Activated CD4-positive, alpha-beta T cell treated with anti-CD3 and anti-CD28 coated beads for 36 hours (primary cell): Measurements from ENCODE around the gene MAP3K3. TPM values are rescaled to one million over a fixed set of nuclear protein-coding genes. Genes with fewer than 3 reads are reported as not detected.

ENCODE experiments used
- ATAC-seq: fragments of 200-7000 bp; cut with Tn5 transposase; one replicate; pipeline ENCODE4 v1.10.0; 2021; ENCODE audit warnings: mild to moderate bottlenecking, moderate library complexity
- CTCF ChIA-PET: fragments of 350-600 bp; sonication (Branson Sonifier 250); formaldehyde crosslinking; loops from one replicate; lab custom pipeline; 2021; ENCODE audit warnings: antibody characterized with exemption; lab: Charles Lee
- POLR2A ChIA-PET: fragments of 350-600 bp; sonication (Branson Sonifier 250); formaldehyde crosslinking; loops from one replicate; lab custom pipeline; 2021; ENCODE audit warnings: antibody characterized with exemption, inconsistent platforms; lab: Charles Lee
- DNase-seq: peaks from one replicate; pipeline ENCODE4 v3.0.0-alpha.2; 2020
- H3K27ac Mint-ChIP-seq: one replicate; pipeline ENCODE4 v1.8.0; 2021; ENCODE audit warnings: mixed read lengths
- H3K27me3 Mint-ChIP-seq: one replicate; pipeline ENCODE4 v1.8.0; 2021; ENCODE audit warnings: mixed read lengths
- H3K36me3 Mint-ChIP-seq: one replicate; pipeline ENCODE4 v1.8.0; 2021; ENCODE audit warnings: low read depth, mixed read lengths
- H3K4me1 Mint-ChIP-seq: one replicate; pipeline ENCODE4 v1.8.0; 2021; ENCODE audit warnings: mixed read lengths
- H3K4me3 Mint-ChIP-seq: one replicate; pipeline ENCODE4 v1.8.0; 2021; ENCODE audit warnings: mild to moderate bottlenecking, moderate library complexity, mixed read lengths
- H3K9me3 Mint-ChIP-seq: one replicate; pipeline ENCODE4 v1.8.0; 2021; ENCODE audit warnings: low read depth, mixed read lengths
- intact Hi-C, 2 experiments: fragments of 100-400 bp; cut with DNase I in 1 of 2; cut with micrococcal nuclease in 1 of 2; formaldehyde crosslinking; loops; one replicate each; pipeline versions ENCODE4 v1.14.2 to v1.15.1; 2022 to 2024; cut with DNase I, micrococcal nuclease
- total RNA-seq, 2 experiments: library from RNA; stranded (reverse); gene quantifications; one replicate each; pipeline ENCODE4 v1.2.3, GENCODE V29; 2021

Gene MAP3K3
- total RNA-seq, 2 experiments from 2014 or later = 22.4 to 22.9 TPM

GRCh38 chr17:63699638-63700527 is 77.7 kb downstream of the MAP3K3 start, which contains the start of gene LIMD2:
TSS of gene LIMD2 (minus strand) at chr17:63700125. CDS start at chr17:63699298, 827 bp downstream.
- DNase-seq = peak; percentile 88
- peaks cover 65% of the 10 kb centered on the region for H3K4me1 Mint-ChIP-seq

GRCh38 chr17:63700528-63701455 is 78.6 kb downstream of the MAP3K3 start:
- peak overlapping the region; percentile 82 for H3K4me3 Mint-ChIP-seq
- no peaks in the 10 kb centered on the region for H3K27me3 Mint-ChIP-seq
- peak; percentile 4 for ATAC-seq
- peaks cover 46% of the 10 kb centered on the region for H3K36me3 Mint-ChIP-seq
- DNase-seq = peak; percentile 69
- no peaks in the 10 kb centered on the region for H3K9me3 Mint-ChIP-seq
- POLR2A ChIA-PET = interaction anchor here (0.6 to 1.0 kb wide), 7 partner anchors 9 to 141 kb away, joined by 3 to 13 read pairs (median 3); partner anchors contain the start of genes CCDC47, DDX42 and MAP3K3
- CTCF ChIA-PET = interaction anchor here (0.7 to 2.3 kb wide), 4 partner anchors 9 to 133 kb away, joined by 3 to 9 read pairs (median 5); no protein-coding TSS in a partner anchor
- intact Hi-C loops = loop anchor here (1.0 to 5.0 kb wide), 5 partner anchors 73 to 445 kb away; partner anchors contain the start of genes FTSJ3 (in 2 of the 2), PSMC5 (in 2 of the 2), CCDC47 (in 1 of the 2) and MAP3K3 (in 1 of the 2)
- peaks cover 64% of the 10 kb centered on the region for H3K4me1 Mint-ChIP-seq
- peak overlapping the region; percentile 94 for H3K27ac Mint-ChIP-seq

More at GRCh38 chr17:63699638-63700527, 77.7 kb downstream of the MAP3K3 start, which contains the start of gene LIMD2:
- POLR2A ChIA-PET = interaction anchor here (0.7 kb wide), 1 partner anchor 142 kb away, joined by 3 read pairs; no protein-coding TSS in a partner anchor
- H3K27me3 Mint-ChIP-seq = no peaks in the 10 kb centered on the region
- CTCF ChIA-PET = interaction anchor here (2.3 kb wide), 1 partner anchor 10 kb away, joined by 9 read pairs; no protein-coding TSS in a partner anchor
- H3K36me3 Mint-ChIP-seq = peaks cover 46% of the 10 kb centered on the region
- H3K4me3 Mint-ChIP-seq = peak within 1 kb of the TSS; percentile 82
- intact Hi-C loops = loop anchor here (1.0 to 10.0 kb wide), 10 partner anchors 73 to 445 kb away; partner anchors contain the start of genes CCDC47 (in 1 of the 2), CYB561 (in 1 of the 2), DCAF7 (in 1 of the 2) and FTSJ3 (in 1 of the 2)
- ATAC-seq = peak; percentile 4
- H3K9me3 Mint-ChIP-seq = no peaks in the 10 kb centered on the region
- H3K27ac Mint-ChIP-seq = peak within 1 kb of the TSS; percentile 94

DNA sequence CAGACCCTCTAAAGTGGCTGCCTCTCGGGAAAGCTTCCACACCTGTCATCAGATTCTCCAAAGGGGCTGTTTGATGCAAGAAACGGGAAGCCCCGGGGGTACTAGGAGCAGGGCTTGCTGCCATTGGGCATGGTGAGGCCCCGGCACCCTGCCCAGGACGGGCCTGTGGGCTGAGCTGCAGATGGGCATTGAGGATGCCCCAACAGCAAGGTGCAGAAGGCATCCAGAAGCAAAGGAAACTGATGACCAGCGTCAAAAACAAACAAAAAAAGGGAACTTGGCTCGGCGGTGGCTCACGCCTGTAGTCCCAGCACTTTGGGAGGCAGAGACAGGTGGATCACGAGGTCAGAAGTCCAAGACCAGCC is 79.2 kb downstream of the MAP3K3 start:
- ChIA-PET POLR2A (interaction anchor here (0.6 to 1.0 kb wide), 6 partner anchors 9 to 79 kb away, joined by 3 to 13 read pairs (median 4); partner anchors contain the start of genes CCDC47, DDX42 and MAP3K3), CTCF (interaction anchor here (1.1 to 2.3 kb wide), 3 partner anchors 9 to 132 kb away, joined by 3 to 9 read pairs (median 6); no protein-coding TSS in a partner anchor)
- ATAC-seq = no peak
- H3K4me3 Mint-ChIP-seq = peak overlapping the region; percentile 82
- no peaks in the 10 kb centered on the region for H3K27me3 Mint-ChIP-seq
- peaks cover 42% of the 10 kb centered on the region for H3K36me3 Mint-ChIP-seq
- intact Hi-C loops = loop anchor here (1.0 to 5.0 kb wide), 2 partner anchors 126 kb away; partner anchors contain the start of genes FTSJ3 (in 2 of the 2) and PSMC5 (in 2 of the 2)
- H3K4me1 Mint-ChIP-seq = peaks cover 64% of the 10 kb centered on the region
- H3K27ac Mint-ChIP-seq = peak overlapping the region; percentile 94
- no peak for DNase-seq
- no peaks in the 10 kb centered on the region for H3K9me3 Mint-ChIP-seq

GRCh38 chr17:63701868-63702720 is 79.9 kb downstream of the MAP3K3 start:
- peaks cover 64% of the 10 kb centered on the region for H3K4me1 Mint-ChIP-seq
- H3K9me3 Mint-ChIP-seq = no peaks in the 10 kb centered on the region
- ChIA-PET CTCF (interaction anchor here (0.6 to 2.3 kb wide), 5 partner anchors 8 to 295 kb away, joined by 3 to 9 read pairs (median 5); no protein-coding TSS in a partner anchor), POLR2A (interaction anchor here (0.6 to 0.9 kb wide), 3 partner anchors 15 to 80 kb away, joined by 3 to 6 read pairs (median 3); partner anchors contain the start of genes CCDC47, DDX42 and MAP3K3)
- H3K27me3 Mint-ChIP-seq = no peaks in the 10 kb centered on the region
- H3K27ac Mint-ChIP-seq = peak overlapping the region; percentile 94
- ATAC-seq = peak; percentile 43
- intact Hi-C loops = loop anchor here (1.0 to 5.0 kb wide), 5 partner anchors 39 to 805 kb away; partner anchors contain the start of genes FTSJ3 (in 2 of the 2), PSMC5 (in 2 of the 2), STRADA (in 2 of the 2) and CEP95 (in 1 of the 2)
- peak overlapping the region; percentile 82 for H3K4me3 Mint-ChIP-seq
- DNase-seq = peak; percentile 88
- peaks cover 36% of the 10 kb centered on the region for H3K36me3 Mint-ChIP-seq

GRCh38 chr17:63702721-63703015 is 80.5 kb downstream of the MAP3K3 start:
- no peak for ATAC-seq
- Mint-ChIP-seq H3K9me3 (no peaks in the 10 kb centered on the region), H3K36me3 (peaks cover 34% of the 10 kb centered on the region), H3K4me1 (peaks cover 63% of the 10 kb centered on the region), H3K4me3 (peak overlapping the region; percentile 82), H3K27ac (peak overlapping the region; percentile 94), H3K27me3 (no peaks in the 10 kb centered on the region)
- DNase-seq = no peak
- intact Hi-C loops = loop anchor here (1.0 to 5.0 kb wide), 4 partner anchors 39 to 804 kb away; partner anchors contain the start of genes STRADA (in 2 of the 2), CEP95 (in 1 of the 2), DDX5 (in 1 of the 2) and FTSJ3 (in 1 of the 2)
- ChIA-PET POLR2A (no interaction called here), CTCF (interaction anchor here (0.6 to 1.5 kb wide), 4 partner anchors 12 to 296 kb away, joined by 3 to 5 read pairs (median 4); no protein-coding TSS in a partner anchor)

GRCh38 chr17:63703029-63703428 is 80.8 kb downstream of the MAP3K3 start:
- POLR2A ChIA-PET = interaction anchor here (0.8 kb wide), 1 partner anchor 52 kb away, joined by 3 read pairs; no protein-coding TSS in a partner anchor
- Mint-ChIP-seq H3K36me3 (peaks cover 30% of the 10 kb centered on the region), H3K9me3 (no peaks in the 10 kb centered on the region), H3K4me3 (peak overlapping the region; percentile 82), H3K4me1 (peaks cover 60% of the 10 kb centered on the region), H3K27ac (peak overlapping the region; percentile 94), H3K27me3 (no peaks in the 10 kb centered on the region)
- CTCF ChIA-PET = interaction anchor here (0.6 to 1.5 kb wide), 6 partner anchors 12 to 296 kb away, joined by 3 to 5 read pairs (median 3); partner anchors contain the start of genes CCDC47 and DDX42
- DNase-seq (no peak), ATAC-seq (no peak)
- intact Hi-C loops = loop anchor here (2.0 to 5.0 kb wide), 2 partner anchors 124 to 804 kb away; partner anchors contain the start of genes CEP95 (in 1 of the 2), DDX5 (in 1 of the 2), FTSJ3 (in 1 of the 2) and PSMC5 (in 1 of the 2)

DNA sequence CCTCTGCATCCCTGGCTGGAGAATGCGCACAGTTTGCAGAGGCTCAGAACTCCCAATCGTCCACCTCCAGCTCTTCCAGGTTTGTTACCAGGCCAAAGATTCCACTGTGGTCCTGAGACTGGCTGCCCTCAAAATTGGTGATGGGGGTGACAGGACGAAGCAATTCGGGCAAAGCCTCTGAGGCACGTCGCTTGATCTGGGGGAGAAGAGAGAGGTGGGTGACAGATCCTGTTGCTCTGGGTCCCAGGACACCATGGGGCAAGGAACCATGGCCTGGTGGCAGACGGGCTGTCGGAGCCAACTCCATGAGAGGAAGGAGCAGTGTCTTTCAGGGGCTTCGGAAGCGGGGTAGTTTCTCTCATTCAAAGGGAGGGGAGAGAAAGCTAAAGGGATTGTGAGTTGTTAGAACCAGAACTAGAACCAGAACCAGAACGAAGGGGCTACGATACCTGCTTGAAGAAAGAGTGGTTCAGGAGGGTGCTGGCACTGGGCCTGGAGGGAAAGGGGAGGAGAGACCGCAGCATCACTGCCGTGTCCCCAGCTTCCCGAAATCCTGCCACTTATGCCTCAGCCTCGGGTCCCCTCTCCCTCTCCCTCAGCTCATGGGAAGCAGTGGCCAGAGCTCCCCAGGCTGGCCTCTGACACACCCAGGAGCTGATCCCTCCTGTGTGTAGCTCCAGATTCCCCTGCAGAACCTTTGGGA is 81.5 kb downstream of the MAP3K3 start:
- POLR2A ChIA-PET = interaction anchor here (0.8 to 1.1 kb wide), 2 partner anchors 53 to 70 kb away, joined by 3 read pairs; partner anchors contain the start of gene DDX42
- H3K27ac Mint-ChIP-seq = peak overlapping the region; percentile 94
- no peak for ATAC-seq
- CTCF ChIA-PET = interaction anchor here (0.6 to 1.5 kb wide), 3 partner anchors 70 to 278 kb away, joined by 3 to 4 read pairs (median 3); partner anchors contain the start of genes CCDC47 and DDX42
- no peaks in the 10 kb centered on the region for H3K9me3 Mint-ChIP-seq
- no peak for DNase-seq
- H3K36me3 Mint-ChIP-seq = peaks cover 31% of the 10 kb centered on the region
- H3K27me3 Mint-ChIP-seq = no peaks in the 10 kb centered on the region
- peak overlapping the region; percentile 42 for H3K4me3 Mint-ChIP-seq
- peaks cover 65% of the 10 kb centered on the region for H3K4me1 Mint-ChIP-seq
- intact Hi-C loops = loop anchor here (2.0 to 5.0 kb wide), 2 partner anchors 124 to 803 kb away; partner anchors contain the start of genes CEP95 (in 1 of the 2), DDX5 (in 1 of the 2), FTSJ3 (in 1 of the 2) and PSMC5 (in 1 of the 2)

DNA sequence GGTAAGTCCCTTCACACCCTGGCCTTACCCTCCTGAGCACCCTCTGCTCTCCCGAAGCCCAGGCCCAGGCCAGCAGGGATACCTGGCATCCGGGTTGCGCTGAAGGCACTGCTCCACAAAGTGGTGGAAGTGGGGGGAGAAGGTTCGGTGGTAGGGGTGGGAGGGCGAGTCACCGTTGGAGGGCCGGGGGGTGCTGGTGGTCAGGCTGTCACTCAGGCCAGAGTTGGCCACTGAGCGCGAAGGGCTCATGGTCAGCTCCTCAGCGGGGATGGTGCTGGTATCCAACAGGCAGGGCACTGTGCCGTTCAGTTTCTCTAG is 82.0 kb downstream of the MAP3K3 start:
- H3K27ac Mint-ChIP-seq = no peak overlapping the region
- no peak for DNase-seq

More for the DNA sequence above, 82.0 kb downstream of the MAP3K3 start:
- Mint-ChIP-seq H3K9me3 (no peaks in the 10 kb centered on the region), H3K4me1 (peaks cover 70% of the 10 kb centered on the region), H3K36me3 (peaks cover 36% of the 10 kb centered on the region), H3K4me3 (no peak overlapping the region), H3K27me3 (no peaks in the 10 kb centered on the region)
- intact Hi-C loops = loop anchor here in 1 of 2 experiments (5.0 kb wide), 1 partner anchor 123 kb away; the partner anchor contains the start of genes FTSJ3 and PSMC5
- ChIA-PET POLR2A (interaction anchor here (1.1 kb wide), 1 partner anchor 70 kb away, joined by 3 read pairs; the partner anchor contains the start of gene DDX42), CTCF (interaction anchor here (1.5 kb wide), 1 partner anchor 279 kb away, joined by 4 read pairs; no protein-coding TSS in a partner anchor)
- ATAC-seq = no peak
